Gastroesophageal sphincter (tissue), 4 donors: ENCODE measurements around the gene GFOD2. TPM values are rescaled to one million over a fixed set of nuclear protein-coding genes. Genes with fewer than 3 reads are reported as not detected.

ENCODE experiments used
- ATAC-seq: fragments of 150-250 bp; one replicate; pipeline ENCODE4 v1.9.1; 2016; ENCODE audit warnings: mild to moderate bottlenecking, moderate library complexity
- H3K27ac ChIP-seq, 4 donors: fragments of 200-600 bp; sonication (generic) in 3 of 4; 1 replicate in 3 of 4; 2 replicates in 1 of 4; pipeline ENCODE4 v1.5.1; 2016 to 2019
- H3K27me3 ChIP-seq: fragments of 200-600 bp; sonication (generic); one replicate; pipeline ENCODE4 v1.5.1; 2019
- H3K36me3 ChIP-seq, 2 donors: fragments of 200-600 bp; sonication (generic); one replicate each; pipeline ENCODE4 v1.5.1; 2019; ENCODE audit warnings: control low read depth in 1 of 2
- H3K4me1 ChIP-seq, 3 donors: fragments of 200-600 bp; sonication (generic); 1 replicate in 2 of 3; 2 replicates in 1 of 3; pipeline ENCODE4 v1.5.1; 2016 to 2019; ENCODE audit warnings: control low read depth in 2 of 3
- H3K4me3 ChIP-seq, 2 donors: fragments of 200-600 bp; sonication (generic); one replicate each; pipeline ENCODE4 v1.5.1; 2019; ENCODE audit warnings: mild to moderate bottlenecking in 1 of 2, moderate library complexity in 1 of 2
- H3K9me3 ChIP-seq, 3 donors: fragments of 200-600 bp; sonication (generic); one replicate each; pipeline ENCODE4 v1.5.1; 2017 to 2019; ENCODE audit warnings: control low read depth in 2 of 3
- EP300 ChIP-seq: sonication (generic); formaldehyde crosslinking; IDR thresholded peaks from one replicate; pipeline ENCODE4 v1.6.1; 2017; ENCODE audit warnings: antibody characterized with exemption, mild to moderate bottlenecking
- POLR2A ChIP-seq, 2 donors: fragments of 450-650 bp; IDR thresholded peaks; one replicate each; pipeline ENCODE4 v1.6.1; 2017; ENCODE audit warnings: antibody characterized with exemption in 2 of 2, mild to moderate bottlenecking in 2 of 2, moderate library complexity in 1 of 2
- POLR2AphosphoS5 ChIP-seq: sonication (generic); formaldehyde crosslinking; IDR thresholded peaks from one replicate; pipeline ENCODE4 v1.6.1; 2017; ENCODE audit warnings: antibody characterized with exemption
- WGBS, 2 donors: methylation state at CpG; one replicate each; pipeline ENCODE4 v1.1.5; 2018; ENCODE audit warnings: low coverage in 1 of 2; 5-methylcytosine and 5-hydroxymethylcytosine counted together
- total RNA-seq, 4 donors: library from RNA; depleted of rRNA; stranded (reverse); fragments of >200 nt; gene quantifications; one replicate each; pipeline ENCODE4 v1.1.0, GENCODE V29; 2016
- TF ChIP-seq, protein P1 (sequence below), 4 experiments: fragments of 200-600 bp in 2 of 4; fragments of 450-650 bp in 2 of 4; sonication (generic) in 1 of 4; IDR thresholded peaks; one replicate each; pipeline ENCODE4 v1.5.1; 2017 to 2019; ENCODE audit warnings: antibody characterized with exemption in 4 of 4, mild to moderate bottlenecking in 2 of 4, moderate library complexity in 2 of 4

The GFOD2 gene
- total RNA-seq, 4 donors from 2014 or later = 16.3 to 24.9 (median 20.1) TPM

DNA sequence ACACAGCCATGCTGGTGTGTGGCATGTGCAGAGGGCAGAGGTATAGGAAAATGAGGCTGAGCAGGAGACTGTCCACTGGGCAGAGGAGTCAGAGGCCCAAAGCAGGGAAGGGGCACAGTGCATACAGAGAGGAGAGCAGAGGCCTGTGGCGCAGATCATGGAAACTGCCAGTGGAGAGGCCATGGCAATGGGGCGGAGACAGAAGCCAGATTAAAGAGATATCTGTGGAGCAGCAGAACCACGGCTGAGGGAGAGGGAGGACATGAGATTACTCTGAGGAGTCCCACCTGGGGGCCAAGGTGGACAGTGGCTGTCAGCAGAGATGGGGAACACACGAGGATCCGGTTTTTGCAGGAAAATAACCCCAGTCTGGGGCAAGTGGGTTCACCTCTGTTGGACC is 44.0 kb upstream of the GFOD2 start:
- no peaks in the 10 kb centered on the region for H3K27me3 ChIP-seq
- ATAC-seq = no peak
- H3K4me1 ChIP-seq = no peaks in the 10 kb centered on the region
- H3K9me3 ChIP-seq = no peaks in the 10 kb centered on the region
- H3K27ac ChIP-seq = no peak overlapping the region
- 80 to 82% methylated on average over 2 to 5 of the region's 5 CpGs for WGBS, 2 donors
- no peak overlapping the region for H3K4me3 ChIP-seq
- peaks cover 0 to 40% of the 10 kb centered on the region in 2 donors for H3K36me3 ChIP-seq
- no peak for TF ChIP-seq EP300

DNA sequence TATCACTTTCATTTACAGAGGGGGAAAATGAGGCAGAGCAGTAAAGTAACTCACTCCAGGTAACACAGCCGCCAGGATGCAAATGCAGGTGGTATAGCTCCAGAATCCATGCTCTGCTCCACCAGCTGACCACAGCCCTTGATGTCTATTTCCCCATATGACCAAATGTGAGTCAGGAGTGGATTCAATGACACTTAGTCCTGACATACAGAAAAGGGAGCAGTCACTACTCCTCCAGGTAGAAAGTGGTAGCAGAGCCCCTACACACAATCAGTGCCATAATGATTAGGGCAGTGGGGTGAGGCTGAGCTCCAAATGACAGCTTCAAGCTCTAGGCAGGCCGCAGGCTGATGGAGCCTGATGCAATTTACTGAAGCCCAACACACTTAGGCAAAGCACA is 43.3 kb upstream of the GFOD2 start:
- Histone ChIP-seq H3K9me3 (no peaks in the 10 kb centered on the region), H3K27ac (no peak overlapping the region), H3K4me1 (no peaks in the 10 kb centered on the region), H3K4me3 (no peak overlapping the region), H3K36me3 (peaks cover 0 to 41% of the 10 kb centered on the region in 2 donors), H3K27me3 (no peaks in the 10 kb centered on the region)
- WGBS, 2 donors = 100% methylated on average over 1 of the region's 2 CpGs; no CpG with 5 or more reads in 1 of the 2 donors
- ATAC-seq = no peak
- TF ChIP-seq EP300 (no peak), POLR2A (IDR thresholded peaks at IDR 0.05) (no peak), POLR2AphosphoS5 (no peak)
- TF ChIP-seq, protein P1, sequence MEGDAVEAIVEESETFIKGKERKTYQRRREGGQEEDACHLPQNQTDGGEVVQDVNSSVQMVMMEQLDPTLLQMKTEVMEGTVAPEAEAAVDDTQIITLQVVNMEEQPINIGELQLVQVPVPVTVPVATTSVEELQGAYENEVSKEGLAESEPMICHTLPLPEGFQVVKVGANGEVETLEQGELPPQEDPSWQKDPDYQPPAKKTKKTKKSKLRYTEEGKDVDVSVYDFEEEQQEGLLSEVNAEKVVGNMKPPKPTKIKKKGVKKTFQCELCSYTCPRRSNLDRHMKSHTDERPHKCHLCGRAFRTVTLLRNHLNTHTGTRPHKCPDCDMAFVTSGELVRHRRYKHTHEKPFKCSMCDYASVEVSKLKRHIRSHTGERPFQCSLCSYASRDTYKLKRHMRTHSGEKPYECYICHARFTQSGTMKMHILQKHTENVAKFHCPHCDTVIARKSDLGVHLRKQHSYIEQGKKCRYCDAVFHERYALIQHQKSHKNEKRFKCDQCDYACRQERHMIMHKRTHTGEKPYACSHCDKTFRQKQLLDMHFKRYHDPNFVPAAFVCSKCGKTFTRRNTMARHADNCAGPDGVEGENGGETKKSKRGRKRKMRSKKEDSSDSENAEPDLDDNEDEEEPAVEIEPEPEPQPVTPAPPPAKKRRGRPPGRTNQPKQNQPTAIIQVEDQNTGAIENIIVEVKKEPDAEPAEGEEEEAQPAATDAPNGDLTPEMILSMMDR (IDR thresholded peaks at IDR 0.05) = no peak

DNA sequence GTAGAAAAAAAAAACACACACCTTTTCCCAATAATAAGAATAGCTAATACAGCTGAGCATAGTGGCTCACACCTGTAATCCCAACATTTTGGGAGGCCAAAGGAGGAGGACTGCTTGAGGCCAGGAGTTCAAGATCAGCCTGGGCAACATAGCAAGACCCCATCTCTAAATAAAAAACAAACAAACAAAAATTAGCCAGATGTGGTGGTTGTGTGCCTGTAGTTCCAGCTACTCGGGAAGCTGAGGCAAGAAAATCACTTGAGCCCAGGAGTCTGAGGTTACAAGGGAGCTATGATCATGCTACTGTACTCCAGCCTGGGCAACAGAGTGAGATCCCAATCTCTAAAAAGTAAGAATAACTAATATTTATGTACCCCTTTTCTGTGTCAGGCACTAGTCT is 42.8 kb upstream of the GFOD2 start:
- no peaks in the 10 kb centered on the region for H3K9me3 ChIP-seq
- 83% methylated on average over 1 of the region's 1 CpG; no CpG with 5 or more reads in 1 of the 2 donors for whole genome bisulfite sequencing, 2 donors
- no peak for TF ChIP-seq POLR2AphosphoS5
- TF ChIP-seq EP300 = no peak
- TF ChIP-seq, protein P1 (IDR thresholded peaks at IDR 0.05) = no peak
- TF ChIP-seq POLR2A (IDR thresholded peaks at IDR 0.05) = no peak
- no peak overlapping the region for H3K4me3 ChIP-seq
- H3K27me3 ChIP-seq = no peaks in the 10 kb centered on the region
- H3K36me3 ChIP-seq = peaks cover 0 to 44% of the 10 kb centered on the region in 2 donors
- no peaks in the 10 kb centered on the region for H3K4me1 ChIP-seq
- H3K27ac ChIP-seq = no peak overlapping the region
- no peak for ATAC-seq

DNA sequence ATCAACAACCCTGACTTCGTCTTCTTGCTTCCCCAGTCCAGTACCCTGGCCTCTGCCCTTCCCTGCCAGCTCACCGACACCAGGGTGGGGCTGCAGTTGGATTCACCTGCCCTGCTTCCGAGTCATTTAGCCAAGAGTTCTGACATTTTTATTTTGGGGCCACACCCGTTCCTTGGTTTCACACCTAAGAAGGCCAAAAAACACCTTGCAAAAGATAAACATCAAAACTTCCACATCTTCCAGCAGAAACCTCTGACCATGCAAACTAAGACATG is 41.8 kb upstream of the GFOD2 start:
- H3K9me3 ChIP-seq = no peaks in the 10 kb centered on the region
- WGBS, 2 donors = 83 to 93% methylated on average over 1 to 3 of the region's 4 CpGs
- H3K4me3 ChIP-seq = no peak overlapping the region
- ATAC-seq = no peak
- TF ChIP-seq POLR2A (IDR thresholded peaks at IDR 0.05) = no peak
- TF ChIP-seq EP300 = no peak
- TF ChIP-seq POLR2AphosphoS5 = no peak
- TF ChIP-seq, protein P1 (IDR thresholded peaks at IDR 0.05) = no peak
- no peaks in the 10 kb centered on the region for H3K4me1 ChIP-seq
- no peaks in the 10 kb centered on the region for H3K27me3 ChIP-seq
- H3K36me3 ChIP-seq = peaks cover 0 to 42% of the 10 kb centered on the region in 2 donors
- H3K27ac ChIP-seq = no peak overlapping the region

DNA sequence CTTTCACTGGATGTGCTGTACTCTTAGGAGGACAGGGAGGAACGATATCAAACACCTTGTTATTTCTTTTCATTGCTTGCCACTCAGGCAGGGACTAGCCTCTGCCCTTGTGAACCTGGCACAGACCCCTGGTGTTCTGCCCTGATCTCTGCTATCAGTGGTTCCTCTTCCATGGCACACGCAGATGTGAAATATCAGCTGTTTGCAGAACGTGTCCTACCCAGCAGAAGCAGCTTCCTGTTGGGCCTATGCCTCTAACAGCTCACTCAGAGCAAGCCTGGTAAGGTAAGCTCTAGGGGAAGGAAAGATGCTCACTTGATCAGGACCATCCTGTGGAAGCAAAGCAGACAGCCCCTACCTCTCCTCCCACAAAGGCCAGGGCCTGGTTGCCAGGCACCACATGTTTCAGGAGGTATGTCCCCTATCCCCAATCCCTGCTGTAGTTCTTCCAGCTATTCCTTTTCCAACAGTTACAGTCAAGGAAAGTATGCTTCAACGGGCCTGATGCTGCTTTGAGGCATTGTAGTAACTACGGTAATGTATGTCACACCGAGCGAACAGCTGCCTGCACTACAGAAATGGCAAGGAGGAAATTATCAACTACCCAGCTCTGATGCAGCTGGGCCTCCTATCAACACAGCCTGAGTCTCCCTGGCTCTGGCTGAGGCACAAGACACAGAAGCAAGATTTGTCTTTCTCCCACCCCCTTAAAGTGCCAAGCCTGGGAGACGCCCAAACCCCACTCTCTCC is 41.3 kb upstream of the GFOD2 start:
- ATAC-seq = no peak
- Histone ChIP-seq H3K27ac (no peak overlapping the region), H3K4me1 (no peaks in the 10 kb centered on the region), H3K9me3 (no peaks in the 10 kb centered on the region), H3K27me3 (no peaks in the 10 kb centered on the region), H3K36me3 (peaks cover 0 to 37% of the 10 kb centered on the region in 2 donors), H3K4me3 (no peak overlapping the region)
- 66 to 70% methylated on average over 2 to 6 of the region's 8 CpGs for WGBS, 2 donors
- TF ChIP-seq POLR2AphosphoS5 (no peak), EP300 (no peak), POLR2A (IDR thresholded peaks at IDR 0.05) (no peak)
- TF ChIP-seq, protein P1 (IDR thresholded peaks at IDR 0.05) = no peak
